Measurements from ENCODE around the gene CREB3L2.

DNA sequence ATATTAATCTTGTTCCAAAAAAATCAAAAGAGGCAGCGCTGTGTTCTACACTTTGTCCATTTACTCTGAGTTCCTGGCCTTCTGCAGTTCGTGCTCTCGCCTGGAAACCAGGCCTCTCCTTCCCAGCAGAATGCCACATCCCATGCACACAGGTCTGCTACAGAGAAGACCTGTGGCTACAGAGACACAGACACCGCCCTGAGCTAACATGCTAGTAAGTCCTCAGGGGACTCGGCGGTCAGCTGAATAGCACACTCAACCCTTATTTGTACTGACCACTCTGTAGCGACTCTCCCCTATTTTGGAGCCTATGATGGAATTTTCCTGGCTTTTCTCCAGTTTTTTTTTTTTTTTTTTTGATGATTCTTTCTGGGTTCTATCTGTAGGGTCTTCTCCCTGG, 12.8 kb downstream of the CREB3L2 start:
- TF ChIP-seq NFRKB (IDR thresholded peaks at IDR 0.05) (no peak), ARNT (IDR thresholded peaks at IDR 0.05) (no peak), FOXK2 (IDR thresholded peaks at IDR 0.05) (no peak), BHLHE40 (IDR thresholded peaks at IDR 0.05; ENCODE audit: borderline replicate concordance) (no peak), SUZ12 (IDR thresholded peaks at IDR 0.05) (no peak), FOXM1 (IDR thresholded peaks at IDR 0.05; ENCODE audit: borderline replicate concordance) (no peak), LEF1 (IDR thresholded peaks at IDR 0.05; ENCODE audit: borderline replicate concordance) (no peak), FOXA1 (IDR thresholded peaks at IDR 0.05) (no peak)

Data from HEK293T (cell line).